Measurements from ENCODE around the gene HSF2BP.

HSF2BP gene

GRCh38 chr21:43659136-43660000, at the start of gene HSF2BP, which contains the start of gene RRP1B:
Gene HSF2BP (minus strand): TSS chr21:43659488. CDS start chr21:43658096, 1,392 bp downstream.
Gene RRP1B (plus strand): TSS chr21:43659560. CDS start chr21:43659665, 105 bp downstream.
- DNase-seq = peak; percentile 88
- Histone ChIP-seq H3K4me3 (ENCODE audit: low read depth, low read length) (peak within 1 kb of the TSS; percentile 96), H3K9me3 (ENCODE audit: severe bottlenecking) (no peaks in the 10 kb centered on the region), H3K27me3 (ENCODE audit: insufficient read depth, low read depth, severe bottlenecking) (no peaks in the 10 kb centered on the region), H3K27ac (peak within 1 kb of the TSS; percentile 91), H3K36me3 (peaks cover 35% of the 10 kb centered on the region)
- TF ChIP-seq, protein P1, sequence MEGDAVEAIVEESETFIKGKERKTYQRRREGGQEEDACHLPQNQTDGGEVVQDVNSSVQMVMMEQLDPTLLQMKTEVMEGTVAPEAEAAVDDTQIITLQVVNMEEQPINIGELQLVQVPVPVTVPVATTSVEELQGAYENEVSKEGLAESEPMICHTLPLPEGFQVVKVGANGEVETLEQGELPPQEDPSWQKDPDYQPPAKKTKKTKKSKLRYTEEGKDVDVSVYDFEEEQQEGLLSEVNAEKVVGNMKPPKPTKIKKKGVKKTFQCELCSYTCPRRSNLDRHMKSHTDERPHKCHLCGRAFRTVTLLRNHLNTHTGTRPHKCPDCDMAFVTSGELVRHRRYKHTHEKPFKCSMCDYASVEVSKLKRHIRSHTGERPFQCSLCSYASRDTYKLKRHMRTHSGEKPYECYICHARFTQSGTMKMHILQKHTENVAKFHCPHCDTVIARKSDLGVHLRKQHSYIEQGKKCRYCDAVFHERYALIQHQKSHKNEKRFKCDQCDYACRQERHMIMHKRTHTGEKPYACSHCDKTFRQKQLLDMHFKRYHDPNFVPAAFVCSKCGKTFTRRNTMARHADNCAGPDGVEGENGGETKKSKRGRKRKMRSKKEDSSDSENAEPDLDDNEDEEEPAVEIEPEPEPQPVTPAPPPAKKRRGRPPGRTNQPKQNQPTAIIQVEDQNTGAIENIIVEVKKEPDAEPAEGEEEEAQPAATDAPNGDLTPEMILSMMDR (IDR thresholded peaks at IDR 0.05; ENCODE audit: low read depth, low read length) = no peak

DNA sequence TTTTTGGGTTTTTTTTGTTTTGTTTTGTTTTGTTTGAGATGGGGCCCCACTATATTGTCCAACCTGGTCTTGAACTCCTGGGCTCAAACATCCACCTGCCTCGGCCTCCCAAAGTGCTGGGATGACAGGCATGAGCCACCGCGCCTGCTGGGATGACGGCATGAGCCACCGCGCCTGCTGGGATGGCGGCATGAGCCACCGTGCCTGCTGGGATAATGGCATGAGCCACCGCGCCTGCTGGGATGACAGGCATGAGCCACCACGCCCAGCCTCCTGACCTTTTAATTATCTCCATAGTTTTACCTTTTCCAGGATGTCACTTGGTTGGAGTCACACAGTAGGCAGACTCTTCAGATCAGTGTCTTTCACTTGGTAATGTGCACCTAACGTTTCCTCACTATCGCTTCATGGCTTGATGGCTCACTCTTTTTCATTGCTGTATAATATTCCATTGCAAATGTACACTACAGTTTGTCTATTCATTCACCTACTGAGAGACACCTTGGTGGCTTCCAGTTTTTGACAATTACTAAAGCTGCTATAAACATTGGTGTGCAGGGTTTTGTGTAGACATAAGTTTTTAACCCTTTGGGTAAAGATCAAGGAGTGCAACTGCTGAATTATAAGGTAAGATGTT, 49.6 kb upstream of the HSF2BP start:
- Histone ChIP-seq H3K36me3 (no peaks in the 10 kb centered on the region), H3K4me3 (ENCODE audit: low read depth, low read length) (no peak overlapping the region), H3K9me3 (ENCODE audit: severe bottlenecking) (peaks cover 5% of the 10 kb centered on the region), H3K27ac (no peak overlapping the region), H3K27me3 (ENCODE audit: insufficient read depth, low read depth, severe bottlenecking) (no peaks in the 10 kb centered on the region)
- no peak for DNase-seq
- TF ChIP-seq, protein P1 (IDR thresholded peaks at IDR 0.05; ENCODE audit: low read depth, low read length) = no peak

- no peaks in the 10 kb centered on the region for H3K27me3 ChIP-seq (ENCODE audit: insufficient read depth, low read depth, severe bottlenecking)
- H3K4me3 ChIP-seq (ENCODE audit: low read depth, low read length) = no peak overlapping the region
- no peak overlapping the region for H3K27ac ChIP-seq
- H3K36me3 ChIP-seq = no peaks in the 10 kb centered on the region
- peaks cover 2% of the 10 kb centered on the region for H3K9me3 ChIP-seq (ENCODE audit: severe bottlenecking)
- TF ChIP-seq, protein P1 (IDR thresholded peaks at IDR 0.05; ENCODE audit: low read depth, low read length) = no peak
- DNase-seq = no peak
Observed at GRCh38 chr21:43707462-43707861, 48.2 kb upstream of the HSF2BP start.

- TF ChIP-seq, protein P1 (IDR thresholded peaks at IDR 0.05; ENCODE audit: low read depth, low read length) = 0 out of 2 replicates have a peak, but pooled peaks have one; percentile 12
- H3K36me3 ChIP-seq = no peaks in the 10 kb centered on the region
- peak; percentile 65 for DNase-seq
- no peaks in the 10 kb centered on the region for H3K9me3 ChIP-seq (ENCODE audit: severe bottlenecking)
- peak overlapping the region; percentile 42 for H3K4me3 ChIP-seq (ENCODE audit: low read depth, low read length)
- no peaks in the 10 kb centered on the region for H3K27me3 ChIP-seq (ENCODE audit: insufficient read depth, low read depth, severe bottlenecking)
- no peak overlapping the region for H3K27ac ChIP-seq
Observed at GRCh38 chr21:43703035-43703880, 44.0 kb upstream of the HSF2BP start.

- no peak overlapping the region for H3K27ac ChIP-seq
Observed at GRCh38 chr21:43702785-43703034, 43.4 kb upstream of the HSF2BP start.

More at GRCh38 chr21:43702785-43703034, 43.4 kb upstream of the HSF2BP start:
- H3K9me3 ChIP-seq (ENCODE audit: severe bottlenecking) = no peaks in the 10 kb centered on the region
- H3K4me3 ChIP-seq (ENCODE audit: low read depth, low read length) = peak overlapping the region; percentile 42
- no peaks in the 10 kb centered on the region for H3K36me3 ChIP-seq
- DNase-seq = no peak
- H3K27me3 ChIP-seq (ENCODE audit: insufficient read depth, low read depth, severe bottlenecking) = no peaks in the 10 kb centered on the region
- TF ChIP-seq, protein P1 (IDR thresholded peaks at IDR 0.05; ENCODE audit: low read depth, low read length) = no peak

All from WERI-Rb-1 (cell line).